K562 (cell line): ENCODE results near the gene TNIP1. TPM values are rescaled to one million over a fixed set of nuclear protein-coding genes. Genes with fewer than 3 reads are reported as not detected.

Experiments used
- ATAC-seq: fragments of 200-7000 bp; cut with Tn5 transposase; 3 replicates; pipeline ENCODE4 v1.9.1; 2020; ENCODE audit warnings: moderate library complexity
- BruUV-seq: library from RNA; stranded (reverse); fragments of 400-500 nt; replicated peaks from 2 replicates; lab custom pipeline; 2021; lab: Mats Ljungman, UMichigan
- CTCF ChIA-PET: fragments of 300-600 bp; formaldehyde crosslinking; extraction: SDS; loops from one replicate; lab custom pipeline; 2021; ENCODE audit warnings: low intra/inter-chr PET ratio; lab: Yijun Ruan, JAX
- POLR2A ChIA-PET: fragments of 300-600, 350-650 bp; sonication (Branson Sonifier 250); formaldehyde crosslinking; extraction: SDS; loops from one replicate; lab custom pipeline; 2021; ENCODE audit warnings: antibody characterized with exemption, inconsistent platforms; lab: Yijun Ruan, JAX
- DNase-seq, 4 experiments: peaks; one replicate each; pipeline versions ENCODE4 v3.0.0 to v3.0.0-alpha.2; 2011 to 2018; ENCODE audit warnings: low spot score in 3 of 4, mixed read lengths in 3 of 4; ENCODE audit errors: extremely low read depth in 1 of 4
- FAIRE-seq: peaks from 2 replicates; lab custom pipeline; 2011; peaks lifted over from hg19 to GRCh38; lab: Jason Lieb, UNC
- H2AFZ ChIP-seq: 2 replicates; pipeline ENCODE4 v1.6.0; 2011; ENCODE audit warnings: low read depth, low read length, control low read depth, inconsistent platforms
- H3K27ac ChIP-seq: fragments of 200-600 bp; 3 replicates; pipeline ENCODE4 v1.8.0; 2011; ENCODE audit warnings: low read depth, mild to moderate bottlenecking, control low read depth, inconsistent platforms, low read length, moderate library complexity, mixed read lengths; ENCODE audit errors: extremely low read depth
- H3K27me3 ChIP-seq, 2 experiments: fragments of 300-600 bp in 1 of 2; 2 replicates in 1 of 2; 3 replicates in 1 of 2; pipeline versions ENCODE4 v1.6.0 to v1.8.0; 2011; ENCODE audit warnings: inconsistent platforms in 2 of 2, low read length in 2 of 2, mild to moderate bottlenecking in 1 of 2, mixed read lengths in 1 of 2, moderate library complexity in 1 of 2; ENCODE audit not compliant: control insufficient read depth in 2 of 2, insufficient read depth in 2 of 2
- H3K36me3 ChIP-seq: fragments of 300-600 bp; 3 replicates; pipeline ENCODE4 v1.8.0; 2011; ENCODE audit warnings: mild to moderate bottlenecking, low read length, inconsistent platforms; ENCODE audit not compliant: control insufficient read depth, insufficient read depth
- H3K4me1 ChIP-seq, 2 experiments: fragments of 200-600 bp in 1 of 2; replicated peaks in 1 of 2; 2 replicates in 1 of 2; 3 replicates in 1 of 2; pipeline versions ENCODE4 v1.5.1 to v1.8.0; 2011; ENCODE audit warnings: inconsistent platforms in 2 of 2, low read length in 2 of 2, mild to moderate bottlenecking in 1 of 2, mixed read lengths in 1 of 2, moderate library complexity in 1 of 2; ENCODE audit not compliant: control insufficient read depth in 2 of 2, insufficient read depth in 2 of 2
- H3K4me2 ChIP-seq: 2 replicates; pipeline ENCODE4 v1.6.1; 2011; ENCODE audit warnings: low read length, control low read depth, inconsistent platforms, mixed read lengths; ENCODE audit not compliant: insufficient read depth
- H3K4me3 ChIP-seq: fragments of 200-600 bp; sonication (generic), shearing (Covaris generic); 2 replicates; pipeline ENCODE4 v1.5.1; 2016; ENCODE audit warnings: control low read depth, inconsistent platforms
- H3K79me2 ChIP-seq: fragments of 200-600 bp; 3 replicates; pipeline ENCODE4 v1.8.0; 2011; ENCODE audit warnings: low read length, inconsistent platforms; ENCODE audit not compliant: control insufficient read depth, insufficient read depth
- H3K9ac ChIP-seq, 2 experiments: 2 replicates each; pipeline versions ENCODE4 v1.6.0 to v1.6.1; 2011; ENCODE audit warnings: low read depth in 2 of 2, low read length in 2 of 2, control low read depth in 1 of 2, inconsistent platforms in 1 of 2, mild to moderate bottlenecking in 1 of 2, mixed read lengths in 1 of 2; ENCODE audit not compliant: insufficient read depth in 1 of 2
- H3K9me1 ChIP-seq: one replicate; pipeline ENCODE4 v1.6.0; 2011; ENCODE audit warnings: inconsistent platforms, mild to moderate bottlenecking, low read length, moderate library complexity; ENCODE audit not compliant: control insufficient read depth, insufficient read depth
- H3K9me3 ChIP-seq: replicated peaks from 2 replicates; pipeline ENCODE4 v1.5.1; 2011; ENCODE audit warnings: low read depth, low read length, inconsistent platforms; ENCODE audit not compliant: control insufficient read depth, insufficient read depth
- H4K20me1 ChIP-seq: replicated peaks from 2 replicates; pipeline ENCODE4 v1.6.1; 2011; ENCODE audit warnings: low read length, inconsistent platforms, mixed read lengths; ENCODE audit not compliant: control insufficient read depth, insufficient read depth
- HIVEP1 ChIP-seq: fragments of 250-450 bp; sonication (Bioruptor Pico); IDR thresholded peaks from 2 replicates; pipeline ENCODE4 v1.4.0; 2020; ENCODE audit warnings: mild to moderate bottlenecking
- HOXB6 ChIP-seq: fragments of 250-450 bp; sonication (Bioruptor Pico); IDR thresholded peaks from 2 replicates; pipeline ENCODE4 v1.5.1; 2022; ENCODE audit warnings: mild to moderate bottlenecking, borderline replicate concordance
- JUN ChIP-seq, 2 experiments: sonication (generic) in 1 of 2; formaldehyde crosslinking in 1 of 2; IDR thresholded peaks; 2 replicates each; pipeline versions ENCODE4 v1.6.1 to v1.8.0; 2012 to 2022; ENCODE audit warnings: borderline replicate concordance in 2 of 2, mild to moderate bottlenecking in 2 of 2, improper control_type of control experiment in 1 of 2, low read depth in 1 of 2, low read length in 1 of 2, missing genetic modification reagents in 1 of 2
- L3MBTL2 ChIP-seq: fragments of 450-650 bp; IDR thresholded peaks from 2 replicates; pipeline ENCODE4 v1.6.1; 2016; ENCODE audit warnings: mild to moderate bottlenecking, moderate library complexity
- SMAD4 ChIP-seq: fragments of 250-450 bp; sonication (Bioruptor Pico); conservative IDR thresholded peaks from 2 replicates; pipeline ENCODE4 v1.8.0; 2021; ENCODE audit warnings: inconsistent platforms, mild to moderate bottlenecking, moderate library complexity
- SMARCA5 ChIP-seq: fragments of 450-650 bp; IDR thresholded peaks from 2 replicates; pipeline ENCODE4 v1.6.1; 2016
- TCF7 ChIP-seq: sonication (generic); IDR thresholded peaks from 2 replicates; pipeline ENCODE4 v1.6.1; 2016; ENCODE audit warnings: antibody characterized with exemption, borderline replicate concordance
- TEAD4 ChIP-seq, 2 experiments: sonication (generic) in 1 of 2; formaldehyde crosslinking in 1 of 2; IDR thresholded peaks; 2 replicates each; pipeline versions ENCODE4 v1.6.1 to v1.8.0; 2012 to 2022; ENCODE audit warnings: borderline replicate concordance in 1 of 2, inconsistent platforms in 1 of 2, low read length in 1 of 2, mild to moderate bottlenecking in 1 of 2, missing genetic modification reagents in 1 of 2
- ZNF3 ChIP-seq: fragments of 250-450 bp; sonication (Bioruptor Pico); IDR thresholded peaks from 2 replicates; pipeline ENCODE4 v1.5.0; 2021; ENCODE audit warnings: mild to moderate bottlenecking, moderate library complexity
- WGBS: fragments of 100-300 bp; shearing (Covaris generic); methylation state at CpG from one replicate; pipeline ENCODE4 v1.1.6; 2016; ENCODE audit warnings: low coverage, mixed read lengths; ENCODE audit not compliant: insufficient coverage; ENCODE audit errors: missing lambda C conversion rate; 5-methylcytosine and 5-hydroxymethylcytosine counted together
- in situ Hi-C: fragments of 300-500 bp; cut with MboI; formaldehyde crosslinking; loops from 4 replicates; pipeline ENCODE4 v1.15.0; 2018; ENCODE audit warnings: inconsistent platforms, mixed read lengths
- intact Hi-C: fragments of 100-400 bp; cut with micrococcal nuclease; formaldehyde crosslinking; loops from 2 replicates; pipeline ENCODE4 v1.14.2; 2022
- polyA plus RNA-seq, 8 experiments: library from polyadenylated mRNA; depleted of rRNA in 4 of 8; stranded (reverse) in 5 of 8; unstranded in 3 of 8; fragments of >200 nt; fragmentation: Nextera tagmentation in 2 of 8; fragmentation: Illumina TruSeq in 1 of 8; extraction: Ambion mirVana in 2 of 8; extraction: Trizol in 1 of 8; gene quantifications; 2 replicates each; pipeline versions ENCODE4 v1.2.1 to v1.2.3, GENCODE V29; 2011 to 2014; ENCODE audit warnings: inconsistent platforms in 1 of 8, missing spikeins in 1 of 8
- total RNA-seq, 7 experiments: library from RNA; depleted of rRNA in 6 of 7; stranded (reverse); fragments of >200 nt in 6 of 7; fragmentation: Illumina TruSeq in 2 of 7; extraction: Trizol in 2 of 7; gene quantifications; 2 replicates each; pipeline versions ENCODE4 v1.2.1 to v1.2.3, GENCODE V29; 2011 to 2021; ENCODE audit warnings: low replicate concordance in 1 of 7

Gene TNIP1
- total and polyA plus RNA-seq, 9 of the 15 experiments (the other 6 are each of a cell fraction or from before 2014, with no cell fraction given), result 0.46 to 41.0 (median 24.6) TPM

DNA sequence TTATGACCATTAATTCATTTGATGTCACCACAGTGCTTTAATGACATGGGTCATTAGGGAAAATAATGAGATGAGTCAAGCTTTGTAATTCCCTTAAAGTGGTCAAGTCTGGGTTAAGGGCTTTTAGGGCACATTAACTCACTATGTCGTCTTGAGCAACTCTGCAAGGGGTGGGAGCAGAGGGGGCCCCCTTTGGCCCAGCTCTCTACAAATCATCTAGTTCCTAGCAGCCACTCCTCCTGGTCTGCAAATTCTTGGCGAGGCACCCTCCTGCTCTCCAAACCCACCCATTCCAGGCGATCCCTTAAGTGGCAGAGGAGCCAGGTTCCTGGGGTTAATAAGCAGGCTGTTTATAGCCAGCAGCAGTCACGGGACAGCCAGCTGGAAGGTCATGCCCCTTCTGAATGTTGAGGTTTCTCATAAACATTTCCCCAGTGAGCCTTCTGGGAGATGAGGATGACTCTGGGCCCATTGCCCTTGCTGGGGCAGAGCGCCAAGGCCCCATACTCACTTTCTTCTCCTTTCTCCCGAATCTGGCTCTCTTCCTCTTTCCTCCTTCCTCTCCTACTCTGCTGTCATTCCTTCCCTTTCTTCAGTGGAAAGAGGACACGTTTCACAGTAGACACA is 74.8 kb downstream of the TNIP1 start:
- in situ Hi-C loops (no loop called here), intact Hi-C loops (no loop called here)
- POLR2A ChIA-PET, result interaction anchor here (0.7 kb wide), 1 partner anchor 41 kb away, joined by 3 read pairs; no protein-coding TSS in a partner anchor
- ATAC-seq (no peak), FAIRE-seq (no peak), DNase-seq (no peak)
- Histone ChIP-seq H3K4me1 (peaks cover 4 to 24% of the 10 kb centered on the region in 2 experiments; a peak in 4 of 5 replicates), H4K20me1 (no peaks in the 10 kb centered on the region), H3K27ac (no peak overlapping the region), H3K79me2 (no peaks in the 10 kb centered on the region), H3K4me3 (no peak overlapping the region), H3K36me3 (no peaks in the 10 kb centered on the region), H3K9me1 (no peaks in the 10 kb centered on the region), H2AFZ (peak overlapping the region; percentile 67), H3K9me3 (no peaks in the 10 kb centered on the region), H3K27me3 (no peaks in the 10 kb centered on the region), H3K4me2 (no peak overlapping the region), H3K9ac (no peak overlapping the region; a peak in 1 of 4 replicates)
- CTCF ChIA-PET, result no interaction called here
- no peak for TF ChIP-seq L3MBTL2
- TF ChIP-seq SMARCA5, result no peak
- no peak for TF ChIP-seq HOXB6
- no peak for TF ChIP-seq HIVEP1 (CRISPR knock-in tag)
- TF ChIP-seq SMAD4 (CRISPR knock-in tag), result no peak
- TF ChIP-seq TEAD4 (IDR thresholded peaks at IDR 0.05; ENCODE audit: low read length), result no peak
- no peak for TF ChIP-seq TEAD4 (CRISPR knock-in tag; IDR thresholded peaks at IDR 0.05; ENCODE audit: borderline replicate concordance)
- no peak for TF ChIP-seq TCF7
- TF ChIP-seq JUN (IDR thresholded peaks at IDR 0.05; ENCODE audit: borderline replicate concordance, low read depth, low read length), result no peak
- TF ChIP-seq JUN (CRISPR knock-in tag; IDR thresholded peaks at IDR 0.05; ENCODE audit: borderline replicate concordance), result no peak
- TF ChIP-seq ZNF3 (CRISPR knock-in tag), result no peak
- WGBS, result 48% methylated on average over 7 of the region's 7 CpGs
- no TSS peak for BruUV-seq
